Measurements from ENCODE around the gene TCERG1L. TPM values are rescaled to one million over a fixed set of nuclear protein-coding genes. Genes with fewer than 3 reads are reported as not detected.

The TCERG1L gene
- total RNA-seq, 1 donor from 2014 or later, result not detected

DNA sequence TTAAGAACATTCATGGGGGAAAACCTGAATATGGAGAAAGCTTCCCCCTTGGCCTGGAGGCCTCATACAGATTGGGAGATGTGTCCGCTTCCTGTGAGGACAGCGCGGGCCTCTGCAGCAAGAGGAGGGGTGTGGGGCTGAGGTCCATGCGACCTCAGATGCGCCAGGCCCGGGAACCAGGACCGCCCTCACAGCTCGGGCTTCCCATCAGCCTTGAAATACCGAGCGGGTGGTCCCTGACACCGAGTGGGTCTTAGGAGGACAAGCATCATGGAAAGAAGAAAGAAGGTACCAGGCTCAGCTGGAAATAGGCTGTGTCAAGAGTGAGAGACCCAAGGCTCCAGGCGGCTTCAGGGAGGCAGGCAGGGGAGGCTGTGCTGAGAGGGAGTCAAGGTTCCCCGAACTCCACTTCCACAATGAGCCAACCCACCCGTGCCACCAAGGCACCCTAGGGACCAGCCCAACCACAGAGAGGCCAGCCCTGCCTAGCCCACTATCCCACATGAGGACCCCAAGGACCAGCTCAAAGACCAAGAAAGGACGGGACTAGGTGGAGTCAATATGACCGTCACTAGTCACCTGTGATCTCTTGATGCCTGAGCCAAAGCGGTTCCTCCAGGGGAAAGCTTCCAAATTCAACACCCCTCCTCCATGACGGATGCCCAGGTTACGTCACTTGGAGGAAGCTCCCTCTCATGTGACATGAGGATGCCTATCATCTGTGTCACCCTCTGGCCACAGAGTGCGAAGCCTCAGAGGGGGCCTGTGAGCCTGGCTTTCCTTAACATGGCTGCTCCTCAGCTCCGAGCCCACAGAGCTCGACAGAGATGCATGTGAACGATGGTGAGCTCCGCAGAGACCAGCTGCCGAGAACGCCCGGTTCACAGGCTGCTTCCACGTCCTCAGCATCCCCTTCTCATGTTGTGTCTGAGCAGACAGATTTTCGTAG is 103.7 kb downstream of the TCERG1L start:
- H3K27ac ChIP-seq, result no peak overlapping the region
- peak in 1 of 2 donors; percentile 74 for DNase-seq (ENCODE audit: extremely low spot score in 2 of 2)
- H3K27me3 ChIP-seq, result no peaks in the 10 kb centered on the region
- H3K4me3 ChIP-seq, result no peak overlapping the region
- TF ChIP-seq, protein P1, sequence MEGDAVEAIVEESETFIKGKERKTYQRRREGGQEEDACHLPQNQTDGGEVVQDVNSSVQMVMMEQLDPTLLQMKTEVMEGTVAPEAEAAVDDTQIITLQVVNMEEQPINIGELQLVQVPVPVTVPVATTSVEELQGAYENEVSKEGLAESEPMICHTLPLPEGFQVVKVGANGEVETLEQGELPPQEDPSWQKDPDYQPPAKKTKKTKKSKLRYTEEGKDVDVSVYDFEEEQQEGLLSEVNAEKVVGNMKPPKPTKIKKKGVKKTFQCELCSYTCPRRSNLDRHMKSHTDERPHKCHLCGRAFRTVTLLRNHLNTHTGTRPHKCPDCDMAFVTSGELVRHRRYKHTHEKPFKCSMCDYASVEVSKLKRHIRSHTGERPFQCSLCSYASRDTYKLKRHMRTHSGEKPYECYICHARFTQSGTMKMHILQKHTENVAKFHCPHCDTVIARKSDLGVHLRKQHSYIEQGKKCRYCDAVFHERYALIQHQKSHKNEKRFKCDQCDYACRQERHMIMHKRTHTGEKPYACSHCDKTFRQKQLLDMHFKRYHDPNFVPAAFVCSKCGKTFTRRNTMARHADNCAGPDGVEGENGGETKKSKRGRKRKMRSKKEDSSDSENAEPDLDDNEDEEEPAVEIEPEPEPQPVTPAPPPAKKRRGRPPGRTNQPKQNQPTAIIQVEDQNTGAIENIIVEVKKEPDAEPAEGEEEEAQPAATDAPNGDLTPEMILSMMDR (IDR thresholded peaks at IDR 0.05), result no peak
- intact Hi-C loops (cut with DNase I), result no loop called here
- H3K9me3 ChIP-seq, result no peaks in the 10 kb centered on the region
- H3K36me3 ChIP-seq, result no peaks in the 10 kb centered on the region
- peaks cover 7% of the 10 kb centered on the region for H3K4me1 ChIP-seq

DNA sequence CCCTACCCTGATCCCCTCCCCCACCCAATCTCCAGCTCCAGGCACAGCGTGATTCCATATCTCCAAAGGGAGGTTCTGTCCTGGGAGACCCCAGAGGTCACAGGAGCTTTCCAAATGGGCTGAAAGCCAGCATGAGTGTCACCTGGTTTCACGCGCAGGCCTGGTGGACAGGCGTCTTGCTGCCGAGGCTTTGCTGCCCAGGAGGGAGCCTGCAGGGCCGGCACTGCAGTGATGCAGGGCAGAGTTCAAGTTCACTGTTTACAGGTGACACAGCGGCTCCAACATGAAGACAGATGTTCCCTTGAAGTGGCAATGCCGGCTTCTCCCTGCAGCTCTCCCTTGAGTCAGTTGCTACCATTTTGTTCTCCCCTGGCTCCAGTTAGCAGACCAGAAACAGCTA is 104.3 kb downstream of the TCERG1L start:
- no peaks in the 10 kb centered on the region for H3K36me3 ChIP-seq
- intact Hi-C loops (cut with DNase I), result no loop called here
- H3K4me1 ChIP-seq, result peaks cover 7% of the 10 kb centered on the region
- no peaks in the 10 kb centered on the region for H3K27me3 ChIP-seq
- no peak overlapping the region for H3K4me3 ChIP-seq
- DNase-seq (ENCODE audit: extremely low spot score in 2 of 2), result peak in 1 of 2 donors; percentile 89
- TF ChIP-seq, protein P1 (IDR thresholded peaks at IDR 0.05), result no peak
- TF ChIP-seq POLR2AphosphoS5 (IDR thresholded peaks at IDR 0.05; ENCODE audit: insufficient read depth in 1 of 2, low read depth in 1 of 2) (no peak), POLR2A (IDR thresholded peaks at IDR 0.05) (no peak)
- no peak overlapping the region for H3K27ac ChIP-seq
- no peaks in the 10 kb centered on the region for H3K9me3 ChIP-seq

DNA sequence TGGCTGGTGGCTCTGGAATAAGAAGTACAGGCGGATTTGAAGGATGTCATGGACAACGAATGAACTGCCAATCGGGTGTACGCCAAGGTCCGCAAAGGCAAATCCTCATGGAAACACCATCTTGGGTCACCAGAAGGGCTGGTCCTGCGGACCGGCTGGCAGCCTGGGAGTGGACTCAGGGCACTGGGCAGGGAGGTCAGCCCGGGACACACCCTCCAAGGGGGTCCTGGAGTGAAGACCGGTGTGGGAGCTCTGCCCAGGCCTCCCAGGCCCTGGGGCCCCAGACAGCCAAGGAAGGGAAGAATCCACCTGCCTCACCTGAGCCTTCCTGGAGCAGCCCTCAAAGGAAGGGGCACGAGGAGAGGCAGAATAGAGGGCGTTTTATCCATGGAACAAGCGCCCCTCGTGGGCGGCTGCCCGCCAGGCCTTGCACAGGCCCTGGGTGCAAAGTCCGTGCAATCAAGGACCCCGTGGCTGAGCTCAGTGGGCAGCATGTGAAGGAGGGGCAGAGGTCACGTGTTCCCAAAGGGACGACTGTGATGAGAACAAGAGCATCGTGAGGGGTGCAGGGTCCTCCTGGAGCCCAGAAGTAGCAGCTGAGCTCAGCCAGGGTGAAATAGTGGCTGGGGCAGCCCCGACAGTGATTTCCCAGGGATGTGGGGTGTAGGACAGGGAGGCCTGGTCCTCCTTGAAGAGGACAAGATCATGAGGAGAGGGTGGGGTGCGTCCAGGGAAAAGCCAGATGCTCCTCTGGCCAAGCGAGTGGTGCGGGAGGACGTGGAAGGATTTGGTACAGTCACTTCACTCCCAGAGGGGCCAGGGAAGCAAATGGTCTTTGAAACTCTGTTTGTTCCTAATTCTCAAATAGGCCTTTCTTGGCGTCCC is 105.2 kb downstream of the TCERG1L start:
- TF ChIP-seq POLR2A (IDR thresholded peaks at IDR 0.05) (no peak), POLR2AphosphoS5 (IDR thresholded peaks at IDR 0.05; ENCODE audit: insufficient read depth in 1 of 2, low read depth in 1 of 2) (no peak)
- TF ChIP-seq, protein P1 (IDR thresholded peaks at IDR 0.05), result no peak
- Histone ChIP-seq H3K36me3 (no peaks in the 10 kb centered on the region), H3K4me1 (peaks cover 4% of the 10 kb centered on the region), H3K4me3 (no peak overlapping the region), H3K27me3 (no peaks in the 10 kb centered on the region), H3K27ac (no peak overlapping the region), H3K9me3 (no peaks in the 10 kb centered on the region)
- DNase-seq (ENCODE audit: extremely low spot score in 2 of 2), result no peak
- intact Hi-C loops (cut with DNase I), result no loop called here

DNA sequence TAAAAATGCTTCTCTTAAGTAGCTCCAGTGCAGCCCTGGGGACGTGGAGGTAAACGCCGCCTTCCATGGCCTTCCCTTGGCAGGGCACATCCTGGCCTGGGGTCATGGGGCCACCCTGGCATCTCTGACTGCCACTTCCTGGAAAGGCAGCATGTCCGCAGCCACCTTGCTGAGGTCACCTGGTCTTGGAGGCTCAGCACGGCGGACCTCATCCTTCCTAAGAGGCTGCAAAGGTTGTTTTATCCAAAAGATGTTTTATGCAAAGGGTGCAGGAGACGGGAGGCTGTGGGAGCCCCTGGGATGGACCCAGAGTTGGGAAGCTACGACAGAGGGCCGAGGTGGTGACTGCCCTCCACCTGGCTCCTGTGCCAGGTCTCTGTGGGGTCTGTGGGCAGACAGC is 106.0 kb downstream of the TCERG1L start:
- H3K27ac ChIP-seq, result no peak overlapping the region
- TF ChIP-seq, protein P1 (IDR thresholded peaks at IDR 0.05), result no peak
- TF ChIP-seq POLR2A (IDR thresholded peaks at IDR 0.05) (no peak), POLR2AphosphoS5 (IDR thresholded peaks at IDR 0.05; ENCODE audit: insufficient read depth in 1 of 2, low read depth in 1 of 2) (no peak)
- no peaks in the 10 kb centered on the region for H3K4me1 ChIP-seq
- H3K9me3 ChIP-seq, result no peaks in the 10 kb centered on the region
- H3K4me3 ChIP-seq, result no peak overlapping the region
- intact Hi-C loops (cut with DNase I), result no loop called here
- peak in 1 of 2 donors; percentile 64 for DNase-seq (ENCODE audit: extremely low spot score in 2 of 2)
- no peaks in the 10 kb centered on the region for H3K27me3 ChIP-seq
- H3K36me3 ChIP-seq, result no peaks in the 10 kb centered on the region
